CD8-positive, alpha-beta memory T cell (primary cell): ENCODE results near the gene ZNF567. TPM values are rescaled to one million over a fixed set of nuclear protein-coding genes. Genes with fewer than 3 reads are reported as not detected.

Source experiments
- CTCF ChIA-PET: fragments of 350-600 bp; sonication (Branson Sonifier 250); formaldehyde crosslinking; loops from one replicate; lab custom pipeline; 2021; ENCODE audit warnings: antibody characterized with exemption; lab: Charles Lee
- POLR2A ChIA-PET: fragments of 350-600 bp; sonication (Branson Sonifier 250); formaldehyde crosslinking; loops from one replicate; lab custom pipeline; 2021; ENCODE audit warnings: antibody characterized with exemption; lab: Charles Lee
- DNase-seq, 5 donors: peaks; one replicate each; pipeline versions ENCODE4 v3.0.0 to v3.0.0-alpha.2; 2020 to 2022; ENCODE audit warnings: mixed read lengths in 1 of 5
- H3K27ac ChIP-seq: one replicate; pipeline ENCODE4 v1.7.0; 2013; ENCODE audit warnings: low read depth, mild to moderate bottlenecking, low read length, moderate library complexity
- H3K27me3 ChIP-seq: 2 replicates; pipeline ENCODE4 v1.7.0; 2013; ENCODE audit warnings: low read length, mild to moderate bottlenecking; ENCODE audit not compliant: insufficient read depth, poor library complexity, severe bottlenecking
- H3K36me3 ChIP-seq: 2 replicates; pipeline ENCODE4 v1.7.0; 2013; ENCODE audit warnings: mild to moderate bottlenecking, low read length, moderate library complexity; ENCODE audit not compliant: insufficient read depth
- H3K4me1 ChIP-seq: 2 replicates; pipeline ENCODE4 v1.7.0; 2013; ENCODE audit warnings: mild to moderate bottlenecking, low read length, moderate library complexity; ENCODE audit not compliant: insufficient read depth
- H3K4me3 ChIP-seq: 2 replicates; pipeline ENCODE4 v1.7.0; 2013; ENCODE audit warnings: mild to moderate bottlenecking, low read length
- H3K9me3 ChIP-seq: 2 replicates; pipeline ENCODE4 v1.7.0; 2013; ENCODE audit warnings: mild to moderate bottlenecking, low read length
- H3K27ac Mint-ChIP-seq, 8 donors: one replicate each; pipeline ENCODE4 v1.8.0; 2020 to 2021; ENCODE audit warnings: mixed read lengths in 8 of 8, mild to moderate bottlenecking in 6 of 8, inconsistent platforms in 3 of 8, moderate library complexity in 3 of 8
- H3K27me3 Mint-ChIP-seq, 2 donors: one replicate each; pipeline ENCODE4 v1.8.0; 2020 to 2021; ENCODE audit warnings: mixed read lengths in 2 of 2, mild to moderate bottlenecking in 1 of 2, moderate library complexity in 1 of 2
- H3K36me3 Mint-ChIP-seq, 3 donors: one replicate each; pipeline ENCODE4 v1.8.0; 2020 to 2021; ENCODE audit warnings: mixed read lengths in 3 of 3, inconsistent platforms in 1 of 3, mild to moderate bottlenecking in 1 of 3
- H3K4me1 Mint-ChIP-seq, 3 donors: one replicate each; pipeline ENCODE4 v1.8.0; 2020 to 2021; ENCODE audit warnings: mixed read lengths in 3 of 3, inconsistent platforms in 1 of 3, mild to moderate bottlenecking in 1 of 3
- H3K4me3 Mint-ChIP-seq, 7 donors: one replicate each; pipeline ENCODE4 v1.8.0; 2020 to 2021; ENCODE audit warnings: mixed read lengths in 7 of 7, mild to moderate bottlenecking in 6 of 7, moderate library complexity in 4 of 7, inconsistent platforms in 2 of 7
- H3K9me3 Mint-ChIP-seq, 5 donors: one replicate each; pipeline ENCODE4 v1.8.0; 2020 to 2022; ENCODE audit warnings: mixed read lengths in 5 of 5, mild to moderate bottlenecking in 3 of 5, moderate library complexity in 2 of 5, inconsistent platforms in 1 of 5
- polyA plus RNA-seq: library from polyadenylated mRNA; unstranded; fragments of 300-500 nt; fragmentation: Illumina TruSeq; gene quantifications from one replicate; pipeline ENCODE4 v1.2.3, GENCODE V29; 2021
- total RNA-seq, 2 experiments: library from RNA; stranded (reverse); gene quantifications; one replicate each; pipeline ENCODE4 v1.2.3, GENCODE V29; 2021

ZNF567 gene
- total RNA-seq: 1 to 10 TPM; 7.2 to 9.4 TPM
- 14.7 TPM for polyA plus RNA-seq

GRCh38 chr19:36687214-36688056 is at the start of gene ZNF567:
Gene ZNF567, plus strand, starts transcription at chr19:36687612. Its CDS starts 7,256 bp downstream, at chr19:36694868.
- Mint-ChIP-seq H3K4me1 (peaks cover 38 to 56% (median 46%) of the 10 kb centered on the region in 3 donors), H3K36me3 (peaks cover 26 to 64% (median 45%) of the 10 kb centered on the region in 3 donors), H3K27me3 (peaks cover 0 to 3% of the 10 kb centered on the region in 2 donors), H3K4me3 (peak within 1 kb of the TSS; percentile 94 to 99 (median 99)), H3K27ac (peak within 1 kb of the TSS; percentile 88 to 100 (median 96)), H3K9me3 (peaks cover 0 to 12% (median 1%) of the 10 kb centered on the region in 5 donors)
- H3K36me3 ChIP-seq: peaks cover 29% of the 10 kb centered on the region
- peak; percentile 94 to 98 (median 96) for DNase-seq
- no peaks in the 10 kb centered on the region for H3K27me3 ChIP-seq
- CTCF ChIA-PET: interaction anchor here (1.2 kb wide), 1 partner anchor 13 kb away, joined by 4 read pairs; no protein-coding TSS in a partner anchor
- POLR2A ChIA-PET: interaction anchor here (0.6 kb wide), 1 partner anchor 537 kb away, joined by 3 read pairs; no protein-coding TSS in a partner anchor
- H3K4me3 ChIP-seq: peak within 1 kb of the TSS; percentile 87
- H3K4me1 ChIP-seq: peaks cover 22% of the 10 kb centered on the region
- no peaks in the 10 kb centered on the region for H3K9me3 ChIP-seq
- peak within 1 kb of the TSS; percentile 80 for H3K27ac ChIP-seq

GRCh38 chr19:36638862-36639510 is 48.4 kb upstream of the ZNF567 start:
- peaks cover 41 to 95% (median 91%) of the 10 kb centered on the region in 5 donors for H3K9me3 Mint-ChIP-seq
- DNase-seq: no peak
- no peak overlapping the region for H3K27ac ChIP-seq
- peaks cover 19 to 70% (median 66%) of the 10 kb centered on the region in 3 donors for H3K36me3 Mint-ChIP-seq
- no peak overlapping the region for H3K27ac Mint-ChIP-seq
- ChIA-PET CTCF (no interaction called here), POLR2A (no interaction called here)
- H3K36me3 ChIP-seq: peaks cover 19% of the 10 kb centered on the region
- no peaks in the 10 kb centered on the region for H3K27me3 Mint-ChIP-seq
- no peak overlapping the region for H3K4me3 ChIP-seq
- no peak overlapping the region for H3K4me3 Mint-ChIP-seq
- H3K4me1 Mint-ChIP-seq: no peaks in the 10 kb centered on the region
- no peaks in the 10 kb centered on the region for H3K4me1 ChIP-seq
- no peaks in the 10 kb centered on the region for H3K27me3 ChIP-seq
- peaks cover 59% of the 10 kb centered on the region for H3K9me3 ChIP-seq

GRCh38 chr19:36646746-36647145 is 40.7 kb upstream of the ZNF567 start:
- peaks cover 15% of the 10 kb centered on the region for H3K36me3 ChIP-seq
- POLR2A ChIA-PET: no interaction called here
- peaks cover 30 to 70% (median 67%) of the 10 kb centered on the region in 3 donors for H3K36me3 Mint-ChIP-seq

GRCh38 chr19:36652958-36653357 is 34.5 kb upstream of the ZNF567 start:
- Histone ChIP-seq H3K27me3 (no peaks in the 10 kb centered on the region), H3K9me3 (peaks cover 12% of the 10 kb centered on the region), H3K27ac (no peak overlapping the region), H3K4me3 (no peak overlapping the region), H3K4me1 (no peaks in the 10 kb centered on the region), H3K36me3 (peaks cover 37% of the 10 kb centered on the region)
- no peak for DNase-seq
- Mint-ChIP-seq H3K36me3 (peaks cover 54 to 78% (median 78%) of the 10 kb centered on the region in 3 donors), H3K9me3 (peaks cover 33 to 76% (median 63%) of the 10 kb centered on the region in 5 donors), H3K27me3 (no peaks in the 10 kb centered on the region), H3K4me3 (no peak overlapping the region), H3K27ac (no peak overlapping the region), H3K4me1 (no peaks in the 10 kb centered on the region)
- POLR2A ChIA-PET: interaction anchor here (0.6 kb wide), 1 partner anchor 784 kb away, joined by 3 read pairs; no protein-coding TSS in a partner anchor
- CTCF ChIA-PET: no interaction called here

More at GRCh38 chr19:36646746-36647145, 40.7 kb upstream of the ZNF567 start:
- Histone ChIP-seq H3K27me3 (no peaks in the 10 kb centered on the region), H3K27ac (no peak overlapping the region), H3K4me1 (no peaks in the 10 kb centered on the region), H3K9me3 (peaks cover 28% of the 10 kb centered on the region), H3K4me3 (no peak overlapping the region)
- no peak for DNase-seq
- Mint-ChIP-seq H3K4me1 (no peaks in the 10 kb centered on the region), H3K27me3 (no peaks in the 10 kb centered on the region), H3K27ac (no peak overlapping the region), H3K9me3 (peaks cover 26 to 73% (median 66%) of the 10 kb centered on the region in 5 donors), H3K4me3 (no peak overlapping the region)
- CTCF ChIA-PET: no interaction called here

GRCh38 chr19:36665832-36666231 is 21.6 kb upstream of the ZNF567 start:
- H3K4me1 ChIP-seq: peaks cover 12% of the 10 kb centered on the region
- peak overlapping the region; percentile 97 for H3K4me3 ChIP-seq
- no peak overlapping the region for H3K27ac ChIP-seq
- Mint-ChIP-seq H3K4me3 (peak overlapping the region; percentile 96 to 100 (median 100)), H3K9me3 (peaks cover 10 to 55% (median 26%) of the 10 kb centered on the region in 5 donors), H3K27me3 (peaks cover 0 to 5% of the 10 kb centered on the region in 2 donors), H3K36me3 (peaks cover 28 to 69% (median 51%) of the 10 kb centered on the region in 3 donors), H3K4me1 (peaks cover 40 to 50% (median 49%) of the 10 kb centered on the region in 3 donors), H3K27ac (peak overlapping the region; percentile 51 to 98 (median 80))
- no peak for DNase-seq
- H3K27me3 ChIP-seq: no peaks in the 10 kb centered on the region
- peaks cover 10% of the 10 kb centered on the region for H3K36me3 ChIP-seq
- POLR2A ChIA-PET: interaction anchor here (1.1 to 1.2 kb wide), 2 partner anchors 177 to 801 kb away, joined by 3 read pairs; partner anchors contain the start of genes ZNF566 and ZNF569
- H3K9me3 ChIP-seq: peaks cover 5% of the 10 kb centered on the region
- CTCF ChIA-PET: no interaction called here

GRCh38 chr19:36668646-36669045 is 18.8 kb upstream of the ZNF567 start:
- Mint-ChIP-seq H3K36me3 (peaks cover 22 to 75% (median 59%) of the 10 kb centered on the region in 3 donors), H3K27ac (peak overlapping the region in 5 of 8 donors; percentile 4 to 62 (median 34)), H3K4me1 (peaks cover 42 to 65% (median 56%) of the 10 kb centered on the region in 3 donors), H3K27me3 (peaks cover 0 to 5% of the 10 kb centered on the region in 2 donors), H3K9me3 (peaks cover 9 to 72% (median 24%) of the 10 kb centered on the region in 5 donors), H3K4me3 (peak overlapping the region; percentile 48 to 100 (median 71))
- peak overlapping the region; percentile 5 for H3K4me3 ChIP-seq
- peaks cover 12% of the 10 kb centered on the region for H3K4me1 ChIP-seq
- ChIA-PET POLR2A (no interaction called here), CTCF (no interaction called here)
- H3K9me3 ChIP-seq: peaks cover 11% of the 10 kb centered on the region
- no peaks in the 10 kb centered on the region for H3K27me3 ChIP-seq
- no peak overlapping the region for H3K27ac ChIP-seq
- DNase-seq: no peak
- H3K36me3 ChIP-seq: peaks cover 8% of the 10 kb centered on the region

GRCh38 chr19:36672368-36672767 is 15.0 kb upstream of the ZNF567 start:
- DNase-seq: no peak
- H3K27me3 Mint-ChIP-seq: no peaks in the 10 kb centered on the region
- H3K27ac ChIP-seq: no peak overlapping the region
- H3K27ac Mint-ChIP-seq: no peak overlapping the region
- peaks cover 0 to 56% (median 17%) of the 10 kb centered on the region in 5 donors for H3K9me3 Mint-ChIP-seq
- peaks cover 5% of the 10 kb centered on the region for H3K4me1 ChIP-seq
- peaks cover 7 to 65% (median 42%) of the 10 kb centered on the region in 3 donors for H3K36me3 Mint-ChIP-seq
- ChIA-PET CTCF (no interaction called here), POLR2A (no interaction called here)
- no peak overlapping the region for H3K4me3 Mint-ChIP-seq
- no peaks in the 10 kb centered on the region for H3K36me3 ChIP-seq
- no peak overlapping the region for H3K4me3 ChIP-seq
- H3K27me3 ChIP-seq: no peaks in the 10 kb centered on the region
- peaks cover 22 to 40% (median 32%) of the 10 kb centered on the region in 3 donors for H3K4me1 Mint-ChIP-seq
- H3K9me3 ChIP-seq: peaks cover 9% of the 10 kb centered on the region
